Measurements from ENCODE around the gene SAP30BP. TPM values are rescaled to one million over a fixed set of nuclear protein-coding genes. Genes with fewer than 3 reads are reported as not detected.

The SAP30BP gene
- total and polyA plus RNA-seq, 2 of the 13 experiments (the other 11 are each of a cell fraction or from before 2014, with no cell fraction given): 67.7 to 99.4 TPM

DNA sequence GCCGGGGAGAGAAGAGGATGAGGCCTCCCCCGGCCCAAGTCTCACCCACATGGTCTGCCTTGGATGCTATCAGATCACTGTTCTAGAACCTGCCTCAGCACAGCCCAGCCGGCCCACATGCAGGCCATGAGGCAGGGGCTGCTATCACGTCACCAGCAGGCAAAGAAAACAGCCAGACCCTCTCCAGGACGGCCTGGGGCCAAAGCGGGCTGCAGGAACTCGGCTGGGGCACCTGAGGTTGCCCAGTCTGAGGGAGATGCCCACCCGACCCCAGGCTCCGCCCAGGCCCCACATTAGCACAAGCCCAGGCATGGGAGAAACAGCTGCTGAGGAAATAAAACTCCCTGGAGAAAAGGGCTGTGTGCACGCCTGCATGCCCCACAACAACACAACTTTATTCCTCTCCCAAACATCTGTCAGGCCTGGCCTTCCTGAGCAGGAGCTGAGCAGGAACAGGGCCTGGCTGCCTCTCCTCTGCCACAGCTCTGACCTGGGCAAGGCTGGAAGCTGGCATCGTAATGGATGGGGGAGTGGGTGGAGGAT lies 40.6 kb upstream of the SAP30BP start:
- intact Hi-C loops (cut with micrococcal nuclease; ENCODE audit: unreplicated experiment): no loop called here
- ChIA-PET POLR2A (interaction anchor here (1.4 to 3.6 kb wide), 2 partner anchors 13 to 16 kb away, joined by 3 to 16 read pairs; no protein-coding TSS in a partner anchor), CTCF (ENCODE audit: low intra/inter-chr PET ratio, low total read pairs) (interaction anchor here (0.7 to 1.4 kb wide), 3 partner anchors 8 to 123 kb away, joined by 3 to 5 read pairs (median 4); no protein-coding TSS in a partner anchor)
- in situ Hi-C loops (cut with HindIII; ENCODE audit: extremely low pct_ligation_motif_present, low pct_unique_long_range_greater_than_20kb): no loop called here
- TF ChIP-seq, protein P1, sequence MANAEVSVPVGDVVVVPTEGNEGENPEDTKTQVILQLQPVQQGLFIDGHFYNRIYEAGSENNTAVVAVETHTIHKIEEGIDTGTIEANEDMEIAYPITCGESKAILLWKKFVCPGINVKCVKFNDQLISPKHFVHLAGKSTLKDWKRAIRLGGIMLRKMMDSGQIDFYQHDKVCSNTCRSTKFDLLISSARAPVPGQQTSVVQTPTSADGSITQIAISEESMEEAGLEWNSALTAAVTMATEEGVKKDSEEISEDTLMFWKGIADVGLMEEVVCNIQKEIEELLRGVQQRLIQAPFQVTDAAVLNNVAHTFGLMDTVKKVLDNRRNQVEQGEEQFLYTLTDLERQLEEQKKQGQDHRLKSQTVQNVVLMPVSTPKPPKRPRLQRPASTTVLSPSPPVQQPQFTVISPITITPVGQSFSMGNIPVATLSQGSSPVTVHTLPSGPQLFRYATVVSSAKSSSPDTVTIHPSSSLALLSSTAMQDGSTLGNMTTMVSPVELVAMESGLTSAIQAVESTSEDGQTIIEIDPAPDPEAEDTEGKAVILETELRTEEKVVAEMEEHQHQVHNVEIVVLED (CRISPR knock-in tag; IDR thresholded peaks at IDR 0.05; ENCODE audit: borderline replicate concordance): no peak
- no peak for TF ChIP-seq HNRNPL (IDR thresholded peaks at IDR 0.05; ENCODE audit: low read depth, low read length)
- TF ChIP-seq MATR3 (CRISPR knock-in tag; IDR thresholded peaks at IDR 0.05): no peak
- TF ChIP-seq, protein P2, sequence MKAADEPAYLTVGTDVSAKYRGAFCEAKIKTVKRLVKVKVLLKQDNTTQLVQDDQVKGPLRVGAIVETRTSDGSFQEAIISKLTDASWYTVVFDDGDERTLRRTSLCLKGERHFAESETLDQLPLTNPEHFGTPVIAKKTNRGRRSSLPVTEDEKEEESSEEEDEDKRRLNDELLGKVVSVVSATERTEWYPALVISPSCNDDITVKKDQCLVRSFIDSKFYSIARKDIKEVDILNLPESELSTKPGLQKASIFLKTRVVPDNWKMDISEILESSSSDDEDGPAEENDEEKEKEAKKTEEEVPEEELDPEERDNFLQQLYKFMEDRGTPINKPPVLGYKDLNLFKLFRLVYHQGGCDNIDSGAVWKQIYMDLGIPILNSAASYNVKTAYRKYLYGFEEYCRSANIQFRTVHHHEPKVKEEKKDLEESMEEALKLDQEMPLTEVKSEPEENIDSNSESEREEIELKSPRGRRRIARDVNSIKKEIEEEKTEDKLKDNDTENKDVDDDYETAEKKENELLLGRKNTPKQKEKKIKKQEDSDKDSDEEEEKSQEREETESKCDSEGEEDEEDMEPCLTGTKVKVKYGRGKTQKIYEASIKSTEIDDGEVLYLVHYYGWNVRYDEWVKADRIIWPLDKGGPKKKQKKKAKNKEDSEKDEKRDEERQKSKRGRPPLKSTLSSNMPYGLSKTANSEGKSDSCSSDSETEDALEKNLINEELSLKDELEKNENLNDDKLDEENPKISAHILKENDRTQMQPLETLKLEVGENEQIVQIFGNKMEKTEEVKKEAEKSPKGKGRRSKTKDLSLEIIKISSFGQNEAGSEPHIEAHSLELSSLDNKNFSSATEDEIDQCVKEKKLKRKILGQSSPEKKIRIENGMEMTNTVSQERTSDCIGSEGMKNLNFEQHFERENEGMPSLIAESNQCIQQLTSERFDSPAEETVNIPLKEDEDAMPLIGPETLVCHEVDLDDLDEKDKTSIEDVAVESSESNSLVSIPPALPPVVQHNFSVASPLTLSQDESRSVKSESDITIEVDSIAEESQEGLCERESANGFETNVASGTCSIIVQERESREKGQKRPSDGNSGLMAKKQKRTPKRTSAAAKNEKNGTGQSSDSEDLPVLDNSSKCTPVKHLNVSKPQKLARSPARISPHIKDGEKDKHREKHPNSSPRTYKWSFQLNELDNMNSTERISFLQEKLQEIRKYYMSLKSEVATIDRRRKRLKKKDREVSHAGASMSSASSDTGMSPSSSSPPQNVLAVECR (CRISPR knock-in tag; IDR thresholded peaks at IDR 0.05; ENCODE audit: borderline replicate concordance): 0 out of 2 replicates have a peak, but pooled peaks have one; percentile 23
- TF ChIP-seq KLF6 (CRISPR knock-in tag; IDR thresholded peaks at IDR 0.05): no peak
- no peak for TF ChIP-seq CREB1 (IDR thresholded peaks at IDR 0.05)
- TF ChIP-seq CREB1 (CRISPR knock-in tag; IDR thresholded peaks at IDR 0.05): no peak
- TF ChIP-seq POLR2A (IDR thresholded peaks at IDR 0.05; ENCODE audit: insufficient read depth in 1 of 2, low read depth in 2 of 2, low read length in 2 of 2): 0 out of 4 replicates have a peak, but pooled peaks of 1 of the 2 experiments have one; percentile 17
- TF ChIP-seq BORCS8-MEF2B (CRISPR knock-in tag; IDR thresholded peaks at IDR 0.05): peak; percentile 11; the same call in 1 of the 2 replicates
- no peak for TF ChIP-seq MAZ (IDR thresholded peaks at IDR 0.05; ENCODE audit: borderline replicate concordance, low read depth, low read length)
- no peak for TF ChIP-seq MAZ (CRISPR knock-in tag; IDR thresholded peaks at IDR 0.05; ENCODE audit: low read depth)
- no peak for TF ChIP-seq ZBTB8A (CRISPR knock-in tag; IDR thresholded peaks at IDR 0.05; ENCODE audit: borderline replicate concordance, low read depth)
- TF ChIP-seq, protein P3, sequence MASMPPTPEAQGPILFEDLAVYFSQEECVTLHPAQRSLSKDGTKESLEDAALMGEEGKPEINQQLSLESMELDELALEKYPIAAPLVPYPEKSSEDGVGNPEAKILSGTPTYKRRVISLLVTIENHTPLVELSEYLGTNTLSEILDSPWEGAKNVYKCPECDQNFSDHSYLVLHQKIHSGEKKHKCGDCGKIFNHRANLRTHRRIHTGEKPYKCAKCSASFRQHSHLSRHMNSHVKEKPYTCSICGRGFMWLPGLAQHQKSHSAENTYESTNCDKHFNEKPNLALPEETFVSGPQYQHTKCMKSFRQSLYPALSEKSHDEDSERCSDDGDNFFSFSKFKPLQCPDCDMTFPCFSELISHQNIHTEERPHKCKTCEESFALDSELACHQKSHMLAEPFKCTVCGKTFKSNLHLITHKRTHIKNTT (CRISPR knock-in tag; IDR thresholded peaks at IDR 0.05): 0 out of 2 replicates have a peak, but pooled peaks have one; percentile 39
- no peak for TF ChIP-seq ARID2 (CRISPR knock-in tag; IDR thresholded peaks at IDR 0.05; ENCODE audit: borderline replicate concordance)
- H2AFZ ChIP-seq (ENCODE audit: low read length): no peak overlapping the region
- H3K9me3 ChIP-seq (ENCODE audit: low read length): no peaks in the 10 kb centered on the region
- peaks cover 16 to 18% of the 10 kb centered on the region in 2 experiments; a peak in 4 of 5 replicates for H3K36me3 ChIP-seq (replicated peaks in 1 of 2; ENCODE audit: control insufficient read depth in 1 of 2, insufficient read depth in 2 of 2, low read length in 2 of 2)
- 88% methylated on average over 5 of the region's 11 CpGs for WGBS (ENCODE audit: low lambda C conversion rate)
- H4K20me1 ChIP-seq (ENCODE audit: insufficient read depth, low read length): no peaks in the 10 kb centered on the region; the same call in 1 of the 2 replicates
- no peak overlapping the region for H3K4me2 ChIP-seq (ENCODE audit: low read depth, low read length)
- no peaks in the 10 kb centered on the region for H3K27me3 ChIP-seq (ENCODE audit: control insufficient read depth in 1 of 2, insufficient read depth in 2 of 2, low read length in 2 of 2)
- no peak for FAIRE-seq
- H3K79me2 ChIP-seq (ENCODE audit: insufficient read depth, low read length): no peaks in the 10 kb centered on the region
- DNase-seq (ENCODE audit: low spot score): no peak
- ATAC-seq: no peak
- H3K4me1 ChIP-seq (ENCODE audit: insufficient read depth, low read length): peaks cover 6% of the 10 kb centered on the region; the same call in 1 of the 2 replicates
- no TSS peak for BruUV-seq (replicated peaks)
- no peak overlapping the region for H3K4me3 ChIP-seq (replicated peaks in 1 of 3; ENCODE audit: insufficient read depth in 1 of 3, low read depth in 2 of 3, low read length in 3 of 3)
- H3K9ac ChIP-seq (ENCODE audit: insufficient read depth, low read depth, low read length): no peak overlapping the region
- H3K27ac ChIP-seq (ENCODE audit: extremely low read length, insufficient read depth, low read length): no peak overlapping the region
